GM10266 (cell line): ENCODE results near the gene ZNF138.
"Not testable (repeated sequence)": the region's sequence is repeated elsewhere in the genome, so short reads cannot be mapped to it uniquely, and the experiment has no call there.

Experiments
- DNase-seq: peaks from one replicate; pipeline ENCODE4 v3.0.0; 2012; ENCODE audit errors: extremely low spot score
- TF ChIP-seq, protein P1 (sequence below): IDR thresholded peaks from 2 replicates; pipeline ENCODE4 v1.5.1; 2012; ENCODE audit warnings: mild to moderate bottlenecking, low read depth; ENCODE audit not compliant: control insufficient read depth, insufficient read depth; ENCODE audit errors: missing control alignments

ZNF138 gene

DNA sequence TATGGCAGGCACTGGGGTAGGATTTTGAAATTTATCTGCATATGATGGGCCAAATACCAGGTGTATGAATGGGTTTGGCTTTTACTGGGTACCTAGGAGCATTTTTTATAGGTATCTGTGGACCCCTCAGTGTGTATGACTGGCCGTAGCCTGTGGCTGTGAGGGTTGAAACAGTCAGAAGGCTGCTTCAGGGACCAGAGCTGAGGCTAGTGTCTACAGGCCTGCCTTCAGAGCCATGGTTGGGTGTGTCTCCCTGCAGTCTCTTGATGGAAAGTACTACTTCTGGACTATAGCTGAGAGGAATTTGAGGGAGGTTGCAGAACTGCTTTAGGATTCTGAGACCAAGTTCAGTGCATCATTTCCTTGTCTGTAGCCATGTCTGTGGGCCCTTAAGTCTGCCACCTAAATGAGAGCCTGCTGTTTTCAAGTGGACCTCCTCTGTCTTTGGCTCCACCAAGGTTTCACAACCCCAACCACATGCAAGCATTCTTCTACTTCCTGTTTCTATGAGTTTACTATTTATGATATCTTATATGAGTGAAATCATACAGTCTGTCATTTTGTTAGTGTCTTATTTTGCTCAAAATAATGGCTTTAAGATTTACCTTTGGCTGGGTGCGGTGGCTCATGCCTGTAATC, 19.9 kb upstream of the ZNF138 start:
- TF ChIP-seq, protein P1, sequence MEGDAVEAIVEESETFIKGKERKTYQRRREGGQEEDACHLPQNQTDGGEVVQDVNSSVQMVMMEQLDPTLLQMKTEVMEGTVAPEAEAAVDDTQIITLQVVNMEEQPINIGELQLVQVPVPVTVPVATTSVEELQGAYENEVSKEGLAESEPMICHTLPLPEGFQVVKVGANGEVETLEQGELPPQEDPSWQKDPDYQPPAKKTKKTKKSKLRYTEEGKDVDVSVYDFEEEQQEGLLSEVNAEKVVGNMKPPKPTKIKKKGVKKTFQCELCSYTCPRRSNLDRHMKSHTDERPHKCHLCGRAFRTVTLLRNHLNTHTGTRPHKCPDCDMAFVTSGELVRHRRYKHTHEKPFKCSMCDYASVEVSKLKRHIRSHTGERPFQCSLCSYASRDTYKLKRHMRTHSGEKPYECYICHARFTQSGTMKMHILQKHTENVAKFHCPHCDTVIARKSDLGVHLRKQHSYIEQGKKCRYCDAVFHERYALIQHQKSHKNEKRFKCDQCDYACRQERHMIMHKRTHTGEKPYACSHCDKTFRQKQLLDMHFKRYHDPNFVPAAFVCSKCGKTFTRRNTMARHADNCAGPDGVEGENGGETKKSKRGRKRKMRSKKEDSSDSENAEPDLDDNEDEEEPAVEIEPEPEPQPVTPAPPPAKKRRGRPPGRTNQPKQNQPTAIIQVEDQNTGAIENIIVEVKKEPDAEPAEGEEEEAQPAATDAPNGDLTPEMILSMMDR = no peak
- DNase-seq = no peak

DNA sequence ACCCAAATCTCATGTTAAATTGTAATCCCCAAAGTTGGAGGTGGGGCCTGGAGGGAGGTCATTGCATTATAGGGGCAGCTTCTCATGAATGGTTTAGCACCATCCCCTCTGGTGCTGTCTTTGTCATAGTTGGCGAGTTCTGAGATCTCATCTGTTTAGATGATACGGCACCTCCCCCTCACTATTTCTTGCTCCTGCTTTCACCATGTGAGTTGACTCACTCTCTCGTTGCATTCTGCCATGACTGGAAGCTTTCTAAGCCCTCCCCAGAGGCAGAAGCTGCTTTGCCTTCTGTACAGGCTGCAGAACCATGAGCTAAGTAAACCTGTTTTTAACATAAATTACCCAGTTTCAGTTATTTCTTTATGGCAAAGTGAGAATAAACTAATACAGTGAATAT, 18.9 kb upstream of the ZNF138 start:
- TF ChIP-seq, protein P1 = no peak
- DNase-seq = no peak

DNA sequence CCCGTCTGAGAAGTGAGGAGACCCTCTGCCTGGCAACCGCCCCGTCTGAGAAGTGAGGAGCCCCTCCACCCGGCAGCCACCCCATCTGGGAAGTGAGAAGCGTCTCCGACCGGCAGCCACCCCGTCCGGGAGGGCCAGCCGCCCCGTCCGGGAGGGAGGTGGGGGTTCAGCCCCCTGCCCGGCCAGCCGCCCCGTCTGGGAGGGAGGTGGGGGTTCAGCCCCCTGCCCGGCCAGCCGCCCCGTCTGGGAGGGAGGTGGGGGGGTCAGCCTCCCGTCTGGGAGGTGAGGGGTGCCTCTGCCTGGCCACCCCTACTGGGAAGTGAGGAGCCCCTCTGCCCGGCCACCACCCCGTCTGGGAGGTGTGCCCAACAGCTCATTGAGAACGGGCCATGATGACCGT, 9.4 kb upstream of the ZNF138 start:
- not testable (repeated sequence) for DNase-seq

DNA sequence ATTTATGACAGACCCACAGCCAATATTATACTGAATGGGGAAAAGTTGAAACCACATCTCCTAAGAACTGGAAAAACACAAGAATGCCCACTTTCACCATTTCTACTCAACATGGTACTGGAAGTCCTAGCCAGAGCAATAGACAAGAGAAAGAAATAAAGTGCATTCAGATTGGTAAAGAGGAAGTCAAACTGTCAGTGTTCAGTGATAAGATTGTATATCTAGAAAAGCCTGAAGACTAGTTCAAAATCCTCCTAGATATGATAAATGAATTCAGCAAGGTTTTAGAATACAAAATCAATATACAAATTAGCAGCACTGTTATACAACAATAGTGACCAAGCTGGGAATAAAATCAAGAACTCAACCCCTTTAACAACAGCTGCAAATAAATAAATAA, 6.9 kb upstream of the ZNF138 start:
- no peak for DNase-seq
- TF ChIP-seq, protein P1 = no peak

DNA sequence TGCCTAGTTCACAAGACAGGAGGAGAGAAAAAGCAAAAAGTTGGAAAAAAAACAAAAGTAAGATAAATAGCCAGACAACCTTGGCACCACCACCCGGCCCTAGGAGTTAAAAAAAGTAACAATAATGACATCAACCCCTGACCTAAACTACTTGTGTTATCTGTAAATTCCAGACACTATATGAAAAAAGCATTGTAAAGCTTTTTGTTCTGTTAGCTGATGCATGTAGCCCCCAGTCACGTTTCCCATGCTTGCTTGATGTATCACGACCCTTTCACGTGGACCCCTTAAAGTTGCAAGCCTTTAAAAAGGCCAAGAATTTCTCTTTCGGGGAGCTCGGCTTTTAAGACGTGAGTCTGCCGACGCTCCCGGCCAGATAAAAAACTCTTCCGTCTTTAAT, 5.0 kb upstream of the ZNF138 start:
- DNase-seq = not testable (repeated sequence)

DNA sequence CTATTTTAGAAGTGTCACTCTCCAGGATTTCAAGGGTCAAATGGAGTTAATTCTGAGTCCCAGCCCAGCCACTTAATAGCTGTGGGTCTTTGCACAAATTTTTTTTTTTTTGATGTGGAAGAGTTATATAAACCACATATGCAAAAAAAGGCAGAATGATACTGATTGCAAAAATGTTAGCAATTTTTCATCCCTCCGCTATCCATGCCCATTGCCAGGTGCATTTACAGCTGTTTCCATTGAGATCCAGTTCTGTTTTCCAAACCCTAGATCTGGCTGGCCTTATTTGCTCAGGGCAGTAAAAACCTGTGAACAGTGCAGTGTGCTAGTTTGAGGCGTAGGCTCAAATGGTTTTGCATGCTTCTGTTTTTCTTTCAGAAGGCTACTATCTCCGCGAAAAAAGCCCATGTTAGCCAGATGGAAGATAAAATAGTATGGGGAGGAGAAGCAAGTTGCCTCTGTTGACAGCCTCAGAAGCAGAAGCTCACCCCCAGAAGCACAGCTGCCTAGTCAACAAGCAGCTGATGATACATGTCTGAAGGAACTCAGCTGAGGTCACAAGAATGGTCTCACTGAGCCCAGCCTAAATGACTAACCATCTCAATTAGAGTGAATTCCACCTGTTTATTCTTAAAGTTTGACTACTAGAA, 997 bp upstream of the ZNF138 start:
- TF ChIP-seq, protein P1 = no peak
- no peak for DNase-seq

DNA sequence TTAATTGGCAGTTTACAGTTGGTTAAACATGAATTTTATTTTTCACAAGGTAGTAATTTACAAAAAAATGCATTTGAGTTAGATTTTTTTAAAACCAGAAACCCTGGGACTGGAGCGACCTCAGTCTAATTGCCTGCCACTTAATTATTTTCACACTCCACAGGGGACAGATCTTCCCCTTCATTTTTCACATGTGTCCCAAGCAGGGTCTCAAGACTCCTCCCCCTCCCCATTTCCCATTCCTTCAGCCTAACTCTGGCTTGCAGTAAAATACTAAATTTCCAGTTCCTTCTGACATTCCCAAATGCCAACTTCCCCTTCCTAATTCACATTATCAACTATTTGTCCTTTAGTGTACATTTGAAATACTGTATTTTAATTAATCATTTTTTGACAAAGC, 948 bp downstream of the ZNF138 start:
- TF ChIP-seq, protein P1 = no peak
- DNase-seq = no peak

DNA sequence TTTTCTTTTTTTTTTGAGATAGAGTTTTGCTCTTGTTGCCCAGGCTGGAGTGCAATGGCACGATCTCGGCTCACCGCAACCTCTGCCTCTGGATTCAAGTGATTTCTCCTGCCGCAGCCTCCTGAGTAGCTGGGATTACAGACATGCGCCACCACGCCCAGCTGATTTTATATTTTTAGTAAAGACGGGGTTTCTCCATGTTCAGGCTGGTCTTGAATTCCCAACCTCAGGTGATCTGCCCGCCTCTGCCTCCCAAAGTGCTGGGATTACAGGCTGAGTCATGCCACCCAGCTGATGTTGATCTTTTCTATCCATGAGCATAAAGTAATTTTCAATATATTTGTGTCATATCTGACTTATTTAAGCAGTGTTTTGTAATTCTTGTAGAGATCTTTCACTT, 4.9 kb downstream of the ZNF138 start:
- not testable (repeated sequence) for DNase-seq

DNA sequence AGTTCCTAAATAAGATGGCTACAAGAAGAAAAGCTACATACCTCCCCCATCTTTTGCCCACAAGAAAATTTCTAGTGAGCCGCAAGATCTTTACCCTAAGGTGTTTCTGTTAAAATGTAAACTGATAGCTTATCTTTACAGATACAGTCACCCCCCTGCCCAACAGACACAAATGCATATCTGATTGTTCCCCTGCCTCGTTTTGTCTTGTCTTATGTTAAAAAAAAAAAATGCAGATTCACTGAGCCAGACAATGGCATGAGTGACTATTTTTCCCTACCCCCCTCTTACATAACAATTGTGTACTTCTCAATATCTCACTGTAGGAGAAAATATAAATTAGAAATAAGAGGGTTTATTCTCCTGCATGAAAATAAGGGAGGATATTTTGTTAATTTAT, 8.5 kb downstream of the ZNF138 start:
- TF ChIP-seq, protein P1 = no peak
- no peak for DNase-seq
